Right kidney (tissue), 9 donors: ENCODE measurements around the gene EYS.

Source experiments
- DNase-seq: peaks from one replicate; pipeline ENCODE4 v3.0.0-alpha.2; 2016
- long read RNA-seq, 8 donors: transcript quantifications; one replicate each; lab custom pipeline, GENCODE V29; 2026

Gene EYS
- long read RNA-seq, donor 1, partial matches to known transcripts: 5 of 5 reads
- long read RNA-seq, donor 1, other reads (novel, unspliced or antisense): 0 of 5 reads
- long read RNA-seq, donor 2: 0 reads
- long read RNA-seq, donor 3: 0 reads
- long read RNA-seq, donor 4: 0 reads
- long read RNA-seq, donor 5: 0 reads
- long read RNA-seq, donor 6: 0 reads
- long read RNA-seq, donor 7: 0 reads
- long read RNA-seq, donor 8: 0 reads

GRCh38 chr6:65707126-65707826 lies at the start of gene EYS:
EYS (minus strand) TSS chr6:65707226; CDS start chr6:65495410, 211,816 bp downstream.
- no peak for DNase-seq

GRCh38 chr6:65746302-65746701 lies 39.3 kb upstream of the EYS start:
- DNase-seq: no peak

- DNase-seq: no peak
These were observed 38.6 kb upstream of the EYS start for GRCh38 chr6:65745614-65746013.

GRCh38 chr6:65728879-65729479 lies 22.0 kb upstream of the EYS start:
- no peak for DNase-seq

GRCh38 chr6:65719101-65719500 lies 12.1 kb upstream of the EYS start:
- no peak for DNase-seq

GRCh38 chr6:65711531-65711930 lies 4.5 kb upstream of the EYS start:
- no peak for DNase-seq

- no peak for DNase-seq
These were observed 2.2 kb upstream of the EYS start for GRCh38 chr6:65709099-65709830.

- DNase-seq: no peak
These were observed 1.1 kb upstream of the EYS start for GRCh38 chr6:65708162-65708561.

GRCh38 chr6:65706436-65706835 lies 590 bp downstream of the EYS start:
- no peak for DNase-seq

- no peak for DNase-seq
These were observed 5.7 kb downstream of the EYS start for GRCh38 chr6:65701325-65701724.

- no peak for DNase-seq
These were observed 6.5 kb downstream of the EYS start for GRCh38 chr6:65700561-65700960.

- no peak for DNase-seq
These were observed 14.9 kb downstream of the EYS start for GRCh38 chr6:65692109-65692508.

- DNase-seq: no peak
These were observed 26.8 kb downstream of the EYS start for GRCh38 chr6:65680232-65680631.

- DNase-seq: no peak
These were observed 35.1 kb downstream of the EYS start for GRCh38 chr6:65671922-65672321.

- DNase-seq: no peak
These were observed 38.9 kb downstream of the EYS start for GRCh38 chr6:65667916-65668656.

GRCh38 chr6:65650086-65650485 lies 56.9 kb downstream of the EYS start:
- no peak for DNase-seq

GRCh38 chr6:65649392-65649791 lies 57.6 kb downstream of the EYS start:
- no peak for DNase-seq

- DNase-seq: no peak
These were observed 60.5 kb downstream of the EYS start for GRCh38 chr6:65646544-65646943.

GRCh38 chr6:65642776-65643175 lies 64.2 kb downstream of the EYS start:
- DNase-seq: no peak

GRCh38 chr6:65638047-65638831 lies 68.8 kb downstream of the EYS start:
- no peak for DNase-seq

GRCh38 chr6:65637289-65638046 lies 69.6 kb downstream of the EYS start:
- no peak for DNase-seq
